ENCODE results near the gene LRP8.

LRP8 gene

GRCh38 chr1:53335661-53336060, 7.8 kb upstream of the LRP8 start:
- TF ChIP-seq CTCF (IDR thresholded peaks at IDR 0.05; ENCODE audit: low read depth, low read length) (no peak), EZH2phosphoT487 (IDR thresholded peaks at IDR 0.05; ENCODE audit: low read depth) (no peak)
- H4K20me1 ChIP-seq (ENCODE audit: insufficient read depth, low read length): no peaks in the 10 kb centered on the region
- peaks cover 17% of the 10 kb centered on the region for H3K4me1 ChIP-seq (ENCODE audit: low read length)
- no peaks in the 10 kb centered on the region for H3K27me3 ChIP-seq (ENCODE audit: low read depth, low read length)
- no peak overlapping the region for H3K9ac ChIP-seq (ENCODE audit: low read length)
- H3K9me3 ChIP-seq (ENCODE audit: insufficient read depth, low read length): no peaks in the 10 kb centered on the region
- H2AFZ ChIP-seq (ENCODE audit: low read depth, low read length): no peak overlapping the region
- H3K36me3 ChIP-seq (replicated peaks; ENCODE audit: low read depth, low read length): peaks cover 20% of the 10 kb centered on the region
- peak overlapping the region; percentile 63; the same call in 1 of the 2 replicates for H3K27ac ChIP-seq (ENCODE audit: low read length)
- no peak overlapping the region for H3K4me2 ChIP-seq (ENCODE audit: low read length)
- H3K4me3 ChIP-seq (ENCODE audit: low read length): no peak overlapping the region
- H3K79me2 ChIP-seq (ENCODE audit: low read length): no peaks in the 10 kb centered on the region

DNA sequence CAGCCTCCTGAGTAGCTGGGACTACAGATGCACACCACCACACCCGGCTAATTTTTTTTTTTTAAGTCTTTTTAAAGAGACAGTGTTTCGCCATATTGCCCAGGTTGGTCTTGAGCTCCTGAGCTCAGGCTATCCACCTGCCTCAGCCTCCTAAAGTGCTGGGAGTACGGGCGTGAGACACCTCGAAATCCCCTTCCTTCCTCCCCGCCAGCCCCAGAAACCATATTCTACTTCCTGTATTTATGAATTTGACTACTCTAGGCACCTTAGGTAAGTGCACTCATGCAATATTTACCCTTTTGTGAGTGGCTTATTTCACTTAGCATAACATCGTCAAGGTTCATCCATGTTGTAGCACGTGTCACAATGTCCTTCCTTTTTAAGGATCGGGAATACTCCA, 6.9 kb upstream of the LRP8 start:
- 0 out of 2 replicates have a peak overlapping the region, but pooled peaks have one; percentile 65 for H2AFZ ChIP-seq (ENCODE audit: low read depth, low read length)
- H3K4me3 ChIP-seq (ENCODE audit: low read length): peak overlapping the region; percentile 37; the same call in 1 of the 2 replicates

DNA sequence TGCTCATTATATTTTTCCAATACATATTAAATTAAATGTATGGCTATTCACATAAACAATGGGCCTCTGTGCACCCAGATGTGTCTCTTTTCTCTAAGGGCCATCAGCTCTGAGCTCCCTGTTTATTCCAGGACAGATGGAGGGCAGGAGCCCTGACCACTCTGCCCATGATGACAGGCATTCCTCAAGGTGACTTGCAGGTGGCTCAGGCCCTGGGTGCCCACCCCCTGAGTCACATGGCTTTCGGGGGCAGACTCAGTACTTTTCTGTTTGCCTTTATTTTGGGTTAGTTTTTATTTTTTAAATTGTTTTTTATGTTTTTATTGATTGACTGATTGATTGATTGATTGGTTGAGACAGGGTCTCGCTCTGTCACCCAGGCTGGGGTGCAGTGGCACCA, 6.4 kb upstream of the LRP8 start:
- Histone ChIP-seq H3K79me2 (ENCODE audit: low read length) (peaks cover 4% of the 10 kb centered on the region; the same call in 1 of the 2 replicates), H3K27ac (ENCODE audit: low read length) (peak overlapping the region; percentile 63), H3K9ac (ENCODE audit: low read length) (no peak overlapping the region), H3K9me3 (ENCODE audit: insufficient read depth, low read length) (no peaks in the 10 kb centered on the region), H4K20me1 (ENCODE audit: insufficient read depth, low read length) (no peaks in the 10 kb centered on the region), H3K4me1 (ENCODE audit: low read length) (peaks cover 20% of the 10 kb centered on the region), H3K4me3 (ENCODE audit: low read length) (0 out of 2 replicates have a peak overlapping the region, but pooled peaks have one; percentile 37), H3K27me3 (ENCODE audit: low read depth, low read length) (no peaks in the 10 kb centered on the region), H3K36me3 (replicated peaks; ENCODE audit: low read depth, low read length) (peaks cover 15% of the 10 kb centered on the region), H3K4me2 (ENCODE audit: low read length) (peak overlapping the region; percentile 64), H2AFZ (ENCODE audit: low read depth, low read length) (no peak overlapping the region)
- TF ChIP-seq CTCF (IDR thresholded peaks at IDR 0.05; ENCODE audit: low read depth, low read length) (no peak), EZH2phosphoT487 (IDR thresholded peaks at IDR 0.05; ENCODE audit: low read depth) (no peak)

More for the DNA sequence above, 6.9 kb upstream of the LRP8 start:
- no peak overlapping the region for H3K9ac ChIP-seq (ENCODE audit: low read length)
- H3K4me1 ChIP-seq (ENCODE audit: low read length): peaks cover 17% of the 10 kb centered on the region
- peak overlapping the region; percentile 63 for H3K27ac ChIP-seq (ENCODE audit: low read length)
- H3K36me3 ChIP-seq (replicated peaks; ENCODE audit: low read depth, low read length): peaks cover 15% of the 10 kb centered on the region
- no peaks in the 10 kb centered on the region for H3K79me2 ChIP-seq (ENCODE audit: low read length)
- peak overlapping the region; percentile 64 for H3K4me2 ChIP-seq (ENCODE audit: low read length)
- H3K9me3 ChIP-seq (ENCODE audit: insufficient read depth, low read length): no peaks in the 10 kb centered on the region
- TF ChIP-seq EZH2phosphoT487 (IDR thresholded peaks at IDR 0.05; ENCODE audit: low read depth) (no peak), CTCF (IDR thresholded peaks at IDR 0.05; ENCODE audit: low read depth, low read length) (no peak)
- H3K27me3 ChIP-seq (ENCODE audit: low read depth, low read length): no peaks in the 10 kb centered on the region
- no peaks in the 10 kb centered on the region for H4K20me1 ChIP-seq (ENCODE audit: insufficient read depth, low read length)

GRCh38 chr1:53332833-53333232, 5.0 kb upstream of the LRP8 start:
- no peaks in the 10 kb centered on the region for H3K9me3 ChIP-seq (ENCODE audit: insufficient read depth, low read length)
- peaks cover 15% of the 10 kb centered on the region; the same call in 1 of the 2 replicates for H3K79me2 ChIP-seq (ENCODE audit: low read length)
- H3K27ac ChIP-seq (ENCODE audit: low read length): no peak overlapping the region
- no peak overlapping the region for H2AFZ ChIP-seq (ENCODE audit: low read depth, low read length)
- no peak overlapping the region for H3K4me2 ChIP-seq (ENCODE audit: low read length)
- peaks cover 15% of the 10 kb centered on the region for H3K36me3 ChIP-seq (replicated peaks; ENCODE audit: low read depth, low read length)
- peaks cover 23% of the 10 kb centered on the region for H3K4me1 ChIP-seq (ENCODE audit: low read length)
- no peaks in the 10 kb centered on the region for H4K20me1 ChIP-seq (ENCODE audit: insufficient read depth, low read length)
- no peak for TF ChIP-seq EZH2phosphoT487 (IDR thresholded peaks at IDR 0.05; ENCODE audit: low read depth)
- TF ChIP-seq CTCF (IDR thresholded peaks at IDR 0.05; ENCODE audit: low read depth, low read length): no peak
- no peaks in the 10 kb centered on the region for H3K27me3 ChIP-seq (ENCODE audit: low read depth, low read length)
- no peak overlapping the region for H3K4me3 ChIP-seq (ENCODE audit: low read length)
- no peak overlapping the region for H3K9ac ChIP-seq (ENCODE audit: low read length)
